ENCODE data around the gene PHLDB2. TPM values are rescaled to one million over a fixed set of nuclear protein-coding genes. Genes with fewer than 3 reads are reported as not detected.

Gene PHLDB2
- total RNA-seq, 1 donor from 2014 or later: 89.9 TPM

DNA sequence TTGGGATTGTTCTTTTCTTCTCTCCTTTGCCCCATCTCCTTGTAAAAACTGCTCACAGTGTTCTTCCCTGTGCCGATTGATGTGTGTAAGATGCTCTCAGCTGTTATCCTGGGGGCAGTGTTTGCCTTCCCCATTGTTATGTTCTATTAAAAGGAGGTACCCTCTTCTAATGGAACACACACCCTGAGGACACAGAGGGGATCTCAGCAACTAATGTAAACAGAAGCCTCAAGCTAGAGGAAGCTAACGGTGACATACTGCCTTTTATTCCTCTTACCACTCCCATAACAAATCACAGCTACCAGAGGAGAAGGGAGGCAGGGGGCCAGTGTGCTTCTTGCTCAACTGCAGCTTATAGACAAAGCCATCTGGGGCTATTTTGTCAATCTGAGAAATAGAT, 141.9 kb downstream of the PHLDB2 start:
- DNase-seq: no peak

DNA sequence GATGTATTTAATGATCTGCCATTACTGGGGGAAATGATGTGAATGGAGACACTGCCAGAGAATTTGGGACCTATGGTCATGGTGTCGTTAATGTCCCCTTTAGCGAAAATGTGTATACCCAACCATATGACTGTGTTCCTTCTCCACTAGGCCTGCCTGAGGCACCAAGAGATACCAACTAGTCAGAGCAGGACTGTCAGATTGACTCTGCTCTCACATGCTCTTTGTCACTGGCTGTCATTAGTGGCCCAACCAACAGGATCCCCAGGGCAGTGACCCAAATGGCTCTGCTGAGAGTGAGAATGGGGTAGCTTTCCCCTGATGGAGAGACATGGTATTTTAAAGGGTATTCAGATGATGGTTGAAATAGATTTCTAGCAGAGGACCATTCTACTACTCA, 142.5 kb downstream of the PHLDB2 start:
- DNase-seq: no peak

DNA sequence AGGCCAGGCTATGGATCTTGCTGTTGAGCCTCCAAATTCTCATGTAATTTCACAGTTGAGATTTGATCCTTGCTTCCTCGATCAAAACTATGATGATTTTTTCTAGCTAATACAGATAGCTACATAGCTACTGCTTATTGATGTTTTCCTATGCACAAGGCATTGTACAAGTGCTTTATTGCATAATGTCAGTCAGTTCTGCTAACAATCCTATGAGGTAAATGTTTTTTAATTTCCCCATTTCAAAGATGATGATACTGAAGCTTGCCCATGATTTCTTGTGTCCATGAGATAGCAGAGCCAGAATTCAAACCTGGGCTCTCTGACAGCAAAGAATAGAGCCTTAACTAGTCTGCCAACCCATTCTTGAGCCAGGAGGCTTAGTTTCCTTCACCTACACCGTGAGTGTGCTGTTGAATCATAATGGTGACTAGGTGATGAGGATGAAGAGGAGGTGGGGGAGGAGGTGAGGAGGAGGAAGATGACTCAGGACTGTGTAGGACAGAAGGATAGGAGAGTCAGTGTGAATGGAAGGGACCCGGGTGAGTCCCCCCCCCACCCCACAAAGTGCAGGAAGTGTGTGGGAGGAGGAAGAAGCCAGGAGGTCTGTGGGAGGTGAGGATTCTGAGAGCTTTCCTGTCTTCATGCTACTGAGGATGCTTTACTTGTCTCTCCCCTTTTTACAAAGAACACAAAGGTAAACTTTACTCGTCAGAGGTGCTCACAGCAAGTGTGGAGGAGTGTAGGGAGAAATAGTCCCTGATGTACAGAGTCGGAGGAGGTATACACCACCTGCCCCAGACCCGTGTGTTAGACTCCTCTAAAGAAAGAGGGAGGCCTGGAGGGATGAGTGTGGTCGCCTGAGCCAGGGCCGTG, 143.3 kb downstream of the PHLDB2 start:
- DNase-seq: peak; percentile 22

- no peak for DNase-seq
Observed at GRCh38 chr3:112003321-112004080, 144.4 kb downstream of the PHLDB2 start.

DNA sequence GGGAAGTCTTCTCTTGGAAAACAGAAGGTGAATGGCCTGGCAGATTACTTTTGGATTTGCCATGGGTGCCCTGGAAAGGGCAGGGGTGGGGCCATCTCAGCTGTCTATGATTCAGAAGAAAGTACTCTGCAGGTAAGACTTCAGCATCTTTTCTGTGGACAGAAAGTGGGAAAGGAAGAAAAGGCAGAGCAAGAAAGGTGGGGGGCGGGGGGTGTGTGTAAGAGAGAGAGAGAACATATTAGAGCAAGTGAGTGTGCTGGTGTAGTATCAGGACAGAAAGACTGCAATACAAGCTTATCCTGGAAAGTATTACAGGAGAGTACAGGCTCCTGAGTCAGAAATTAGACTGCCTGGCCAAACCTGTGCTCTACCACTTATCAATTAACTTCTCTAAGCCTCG, 145.1 kb downstream of the PHLDB2 start:
- DNase-seq: no peak

DNA sequence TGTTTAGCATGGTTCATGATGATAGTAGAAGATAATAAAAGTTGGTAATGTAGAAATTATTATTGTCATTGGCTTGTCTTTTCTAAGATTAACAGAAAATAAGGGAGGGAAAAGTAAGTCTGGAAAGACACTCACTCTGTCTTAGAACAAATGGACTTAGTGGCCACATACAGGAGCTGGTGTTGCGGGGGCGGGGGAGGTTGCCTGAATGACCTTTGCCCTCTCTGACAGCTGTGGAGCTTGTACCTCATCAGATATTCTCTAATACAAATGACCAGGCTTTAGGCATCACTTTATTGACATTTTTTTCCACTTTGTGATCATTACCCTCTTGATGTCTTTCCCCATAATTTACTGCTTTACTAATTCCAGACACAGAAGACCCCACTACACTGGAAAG, 145.6 kb downstream of the PHLDB2 start:
- no peak for DNase-seq

DNA sequence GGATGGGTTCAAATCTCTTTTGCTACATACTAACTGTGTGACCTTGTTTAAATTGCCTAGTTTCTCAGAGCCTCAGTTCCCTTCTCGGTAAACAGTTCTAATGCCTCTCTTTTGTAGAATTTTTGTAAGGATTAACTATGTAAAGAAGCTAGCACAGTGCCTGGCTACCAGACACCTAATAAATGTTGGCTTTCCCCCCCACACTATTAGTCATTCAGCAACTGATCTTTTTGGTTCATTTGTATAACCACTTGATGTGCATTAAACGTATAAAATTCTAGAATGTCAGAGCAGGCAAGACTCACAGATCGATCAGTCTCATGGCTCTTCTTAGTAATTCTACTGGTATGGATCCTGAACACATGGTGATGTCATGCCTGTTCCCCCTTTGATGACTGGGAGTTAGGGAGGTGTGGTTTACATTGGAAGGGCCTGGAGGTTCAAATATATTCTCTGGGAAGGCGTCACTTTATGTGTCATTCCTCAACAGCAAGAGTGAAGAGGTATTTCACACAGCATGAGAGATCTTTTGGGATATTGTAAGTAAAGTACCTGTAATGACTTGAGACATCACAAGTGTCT, 146.1 kb downstream of the PHLDB2 start:
- no peak for DNase-seq

- DNase-seq: no peak
Observed at GRCh38 chr3:112007633-112008032, 148.6 kb downstream of the PHLDB2 start.

GRCh38 chr3:112009670-112010069, 150.6 kb downstream of the PHLDB2 start:
- no peak for DNase-seq

DNA sequence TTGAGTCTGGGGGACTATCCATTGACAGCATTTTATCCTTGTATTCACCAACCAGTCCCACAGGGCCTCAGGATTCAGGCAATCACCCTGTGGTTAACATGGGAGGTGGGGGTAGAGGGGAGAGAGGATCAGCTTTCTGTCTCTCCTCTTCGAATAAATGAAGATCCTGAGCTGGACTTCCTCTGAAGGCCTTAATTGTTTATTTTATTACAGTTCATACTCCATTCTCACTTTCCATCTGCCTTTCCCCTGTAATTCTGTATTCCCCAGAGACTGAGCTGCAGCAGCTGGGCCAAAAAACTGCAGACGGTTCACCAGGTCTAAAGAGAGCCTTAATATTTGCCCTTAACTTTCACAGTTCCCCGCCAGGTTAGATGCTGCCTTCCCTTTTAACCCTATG, 151.6 kb downstream of the PHLDB2 start:
- DNase-seq: no peak

DNA sequence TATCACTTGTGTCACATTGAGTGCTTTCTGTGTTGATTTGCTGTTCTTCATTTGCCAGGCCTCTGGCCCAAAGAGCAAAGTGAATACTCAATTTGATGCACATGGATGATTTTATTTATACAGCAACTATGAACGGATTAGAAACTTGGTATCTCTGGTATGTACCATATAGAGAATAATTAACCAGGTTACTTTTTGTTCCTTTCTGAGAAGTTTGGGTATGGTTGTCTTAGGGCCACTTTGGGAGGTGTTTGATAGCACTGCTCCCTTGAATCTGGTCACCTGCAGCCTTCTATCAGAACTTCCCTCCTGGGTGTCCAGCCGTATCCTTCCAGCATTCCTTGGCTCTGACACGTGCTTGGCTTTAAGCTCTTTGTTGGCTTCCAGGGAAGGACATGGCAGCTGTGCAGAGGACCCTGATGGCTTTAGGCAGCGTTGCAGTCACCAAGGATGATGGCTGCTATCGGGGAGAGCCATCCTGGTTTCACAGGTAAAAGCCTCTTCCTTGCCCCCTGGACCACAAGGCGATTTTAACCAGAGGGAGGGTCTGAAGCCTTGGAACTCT, 152.4 kb downstream of the PHLDB2 start:
- DNase-seq: no peak

DNA sequence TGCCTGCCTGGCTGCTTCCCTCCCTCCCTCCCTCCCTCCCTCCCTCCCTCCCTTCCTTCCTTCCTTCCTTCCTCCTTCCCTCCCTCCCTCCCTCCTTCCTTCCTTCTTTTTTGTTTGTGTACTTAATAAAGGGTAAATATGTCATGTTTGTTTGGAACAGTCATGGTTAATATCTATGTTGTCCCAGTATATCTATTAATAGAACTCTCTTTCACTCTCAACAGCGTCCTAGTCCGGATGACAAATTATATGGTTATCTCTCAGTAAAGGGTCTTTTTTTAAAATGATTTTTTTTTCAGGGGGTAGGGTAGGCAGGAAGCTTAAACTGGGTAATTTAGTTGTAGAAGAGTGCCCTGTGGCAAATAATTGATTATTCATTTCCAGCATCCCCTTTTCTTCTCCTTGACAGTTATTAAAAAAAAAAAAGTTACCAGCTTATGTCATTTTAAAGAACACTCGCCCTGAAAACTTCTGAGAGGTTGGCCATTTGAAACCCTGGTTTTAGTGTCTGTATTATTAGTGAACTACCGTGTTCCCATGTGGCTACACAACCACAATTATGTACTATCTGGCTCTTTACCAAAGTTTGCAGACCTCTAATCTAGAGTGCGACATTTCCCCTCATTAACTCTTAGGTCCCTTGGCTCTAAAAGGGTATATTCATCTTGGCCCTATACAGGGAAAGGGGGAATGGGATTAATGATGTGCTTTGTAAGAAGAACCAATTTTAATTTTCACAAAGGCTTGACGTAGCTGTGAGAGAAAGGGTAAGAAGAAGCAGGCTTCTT, 153.3 kb downstream of the PHLDB2 start:
- no peak for DNase-seq

- peak; percentile 84 for DNase-seq
Observed at GRCh38 chr3:112013058-112013783, 154.2 kb downstream of the PHLDB2 start.

DNA sequence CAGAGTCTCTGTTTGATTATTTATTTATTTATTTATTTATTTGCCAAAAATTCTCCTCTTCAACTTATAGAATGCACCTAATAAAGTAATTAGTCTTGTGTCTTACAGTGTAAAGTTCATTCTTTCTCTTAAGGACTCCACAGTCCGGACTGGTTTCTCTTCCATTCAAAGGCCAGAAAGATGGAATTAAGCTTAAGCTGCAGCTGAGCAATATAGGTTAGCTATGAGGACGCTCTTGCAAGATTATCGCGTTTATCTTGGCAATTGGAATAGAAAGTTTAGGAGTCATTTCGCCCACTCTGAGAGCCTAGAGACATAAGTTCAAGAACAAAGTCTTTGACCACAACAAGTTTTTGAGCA, 154.7 kb downstream of the PHLDB2 start:
- DNase-seq: peak; percentile 7

DNA sequence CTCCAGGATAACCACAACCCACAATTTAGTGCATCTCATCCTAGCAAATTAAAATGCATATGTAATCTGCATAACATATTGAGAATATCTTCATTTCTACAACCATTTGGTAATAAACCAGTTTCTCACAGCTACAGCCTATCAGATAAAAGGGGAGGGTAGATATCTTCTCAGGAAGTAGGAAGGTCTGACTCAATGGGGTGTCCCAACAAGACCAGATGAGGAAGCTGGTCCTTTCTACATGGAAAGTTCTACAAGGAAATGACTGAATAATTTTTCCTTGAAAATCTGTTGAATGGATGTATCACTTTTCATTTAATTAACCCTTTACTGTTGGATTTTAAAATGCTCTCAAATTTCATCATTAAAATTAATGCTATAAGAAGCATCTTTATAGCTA, 158.0 kb downstream of the PHLDB2 start:
- peak; percentile 9 for DNase-seq

DNA sequence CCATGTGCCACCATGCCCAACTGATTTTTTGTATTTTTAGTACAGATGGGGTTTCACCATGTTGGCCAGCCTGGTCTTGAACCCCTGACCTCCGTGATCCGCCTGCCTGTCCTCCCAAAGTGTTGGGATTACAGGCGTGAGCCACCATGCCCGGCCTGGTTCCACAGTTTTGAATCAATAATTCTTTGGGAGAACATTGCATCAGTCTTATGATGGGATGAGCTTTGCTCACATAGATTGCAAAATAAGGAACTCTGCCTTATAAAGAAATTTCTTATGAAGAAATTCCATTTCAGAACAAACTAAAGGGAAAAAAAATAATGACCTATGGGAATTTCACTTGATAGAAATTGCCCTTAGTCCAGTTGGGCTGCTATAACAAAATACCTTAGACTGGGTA, 159.6 kb downstream of the PHLDB2 start:
- DNase-seq: no peak

DNA sequence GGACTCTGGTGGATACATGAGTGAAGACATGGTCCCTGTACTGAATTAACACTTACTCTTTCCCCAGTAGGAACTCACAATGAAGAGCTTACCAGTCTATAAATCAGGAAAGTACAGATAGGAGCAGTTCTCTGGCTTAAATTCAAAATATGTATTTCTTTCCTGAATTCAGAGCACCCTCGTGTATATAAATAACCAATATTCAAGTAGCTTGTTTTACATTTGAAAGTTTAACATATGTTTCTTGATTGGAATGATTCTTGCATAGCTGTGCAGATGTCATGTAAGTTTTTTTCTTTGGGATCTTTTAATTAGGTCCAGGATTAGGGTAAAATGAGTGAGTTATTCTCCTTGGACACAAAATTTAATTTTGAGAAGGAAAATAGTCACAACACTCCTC, 160.7 kb downstream of the PHLDB2 start:
- DNase-seq: no peak

DNA sequence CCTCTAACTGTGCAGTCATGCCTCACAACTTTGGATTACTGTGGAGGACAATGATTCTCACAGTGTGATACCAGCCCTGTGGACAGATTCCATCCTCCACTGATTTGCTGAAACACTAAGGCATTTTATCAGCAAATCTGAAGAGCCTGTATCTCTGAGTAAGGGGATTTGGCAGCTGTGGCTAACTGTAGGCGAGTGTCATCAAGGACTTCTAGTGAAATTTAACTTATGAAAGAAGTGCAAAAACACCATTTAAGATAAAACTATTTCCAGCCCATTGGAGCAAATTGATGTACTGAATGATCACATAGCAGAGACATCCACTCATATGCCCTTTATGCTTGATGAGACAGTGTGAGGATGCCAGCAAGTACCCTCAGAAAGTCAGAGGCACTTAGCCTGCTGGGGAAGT, 161.6 kb downstream of the PHLDB2 start:
- DNase-seq: no peak
